22Rv1 (cell line): ENCODE data around the gene CPLANE2.
A peak's percentile ranks its signal among the peaks of the same experiment; 100 is the strongest.

Experiments
- H3K27ac ChIP-seq: fragments of 450-650 bp; 2 replicates; pipeline ENCODE4 v1.5.1; 2017
- CTCF ChIP-seq: fragments of 450-650 bp; IDR thresholded peaks from 2 replicates; pipeline ENCODE4 v1.5.1; 2017; ENCODE audit warnings: mild to moderate bottlenecking
- ZFX ChIP-seq: fragments of 450-650 bp; IDR thresholded peaks from 2 replicates; pipeline ENCODE4 v1.6.1; 2017; ENCODE audit warnings: antibody characterized with exemption, borderline replicate concordance

CPLANE2 gene

GRCh38 chr1:16195518-16195905 is 41.5 kb downstream of the CPLANE2 start:
- H3K27ac ChIP-seq, result no peak overlapping the region
- TF ChIP-seq ZFX, result no peak
- TF ChIP-seq CTCF, result no peak

- TF ChIP-seq CTCF (no peak), ZFX (no peak)
- H3K27ac ChIP-seq, result no peak overlapping the region
Observed at GRCh38 chr1:16191916-16192546, 45.0 kb downstream of the CPLANE2 start.

GRCh38 chr1:16191309-16191708 is 45.7 kb downstream of the CPLANE2 start:
- H3K27ac ChIP-seq, result no peak overlapping the region

GRCh38 chr1:16189921-16190621 is 46.9 kb downstream of the CPLANE2 start:
- TF ChIP-seq ZFX (no peak), CTCF (no peak)
- no peak overlapping the region for H3K27ac ChIP-seq

More at GRCh38 chr1:16191309-16191708, 45.7 kb downstream of the CPLANE2 start:
- TF ChIP-seq ZFX (no peak), CTCF (no peak)

GRCh38 chr1:16189003-16189402 is 48.0 kb downstream of the CPLANE2 start:
- no peak overlapping the region for H3K27ac ChIP-seq
- TF ChIP-seq ZFX (no peak), CTCF (no peak)

- no peak overlapping the region for H3K27ac ChIP-seq
- TF ChIP-seq ZFX, result no peak
- TF ChIP-seq CTCF, result peak; percentile 98
Observed at GRCh38 chr1:16187748-16188401, 49.1 kb downstream of the CPLANE2 start.
